H9 (cell line): Measurements from ENCODE around the gene ZNF691. TPM values are rescaled to one million over a fixed set of nuclear protein-coding genes. Genes with fewer than 3 reads are reported as not detected.

Experiments used
- DNase-seq: peaks from one replicate; pipeline ENCODE4 v3.0.0-alpha.2; 2017
- H2AFZ ChIP-seq: one replicate; pipeline ENCODE4 v1.6.1; 2013; ENCODE audit warnings: mild to moderate bottlenecking, low read length, control low read depth, moderate library complexity
- H2AK5ac ChIP-seq: 2 replicates; pipeline ENCODE4 v1.6.1; 2013; ENCODE audit warnings: low read length, control low read depth, mixed read lengths; ENCODE audit not compliant: insufficient read length
- H2BK120ac ChIP-seq: one replicate; pipeline ENCODE4 v1.6.1; 2013; ENCODE audit warnings: low read depth, mild to moderate bottlenecking, low read length, control low read depth, inconsistent platforms; ENCODE audit not compliant: poor library complexity, severe bottlenecking
- H2BK12ac ChIP-seq: 2 replicates; pipeline ENCODE4 v1.6.1; 2013; ENCODE audit warnings: low read length, control low read depth, mixed read lengths, low read depth; ENCODE audit not compliant: insufficient read length
- H2BK15ac ChIP-seq: 2 replicates; pipeline ENCODE4 v1.6.1; 2013; ENCODE audit warnings: low read depth, low read length, control low read depth
- H2BK20ac ChIP-seq: one replicate; pipeline ENCODE4 v1.6.1; 2013; ENCODE audit warnings: low read depth, mild to moderate bottlenecking, low read length, control low read depth, inconsistent platforms; ENCODE audit not compliant: poor library complexity, severe bottlenecking
- H2BK5ac ChIP-seq: 2 replicates; pipeline ENCODE4 v1.6.1; 2013; ENCODE audit warnings: low read length, control low read depth, mixed read lengths; ENCODE audit not compliant: insufficient read length
- H3K14ac ChIP-seq: 2 replicates; pipeline ENCODE4 v1.6.1; 2013; ENCODE audit warnings: low read length, control low read depth; ENCODE audit not compliant: insufficient read depth
- H3K18ac ChIP-seq: 2 replicates; pipeline ENCODE4 v1.6.1; 2013; ENCODE audit warnings: low read depth, mild to moderate bottlenecking, mixed read lengths, low read length, control low read depth; ENCODE audit not compliant: insufficient read length
- H3K23ac ChIP-seq: 2 replicates; pipeline ENCODE4 v1.6.1; 2013; ENCODE audit warnings: low read length, control low read depth, mixed read lengths, low read depth; ENCODE audit not compliant: insufficient read length
- H3K23me2 ChIP-seq: 2 replicates; pipeline ENCODE4 v1.6.1; 2013; ENCODE audit warnings: low read depth, mild to moderate bottlenecking, mixed read lengths, low read length, control low read depth; ENCODE audit not compliant: insufficient read length, poor library complexity, severe bottlenecking
- H3K27ac ChIP-seq: 2 replicates; pipeline ENCODE4 v1.5.1; 2013; ENCODE audit warnings: low read length, control low read depth, mixed read lengths, low read depth; ENCODE audit not compliant: insufficient read length
- H3K27me3 ChIP-seq: 2 replicates; pipeline ENCODE4 v1.6.1; 2013; ENCODE audit warnings: low read length, control low read depth, inconsistent platforms; ENCODE audit not compliant: insufficient read depth
- H3K4ac ChIP-seq: 2 replicates; pipeline ENCODE4 v1.6.1; 2013; ENCODE audit warnings: low read depth, mild to moderate bottlenecking, control low read depth, inconsistent platforms, low read length, moderate library complexity
- H3K4me1 ChIP-seq: 2 replicates; pipeline ENCODE4 v1.6.1; 2013; ENCODE audit warnings: low read length, control low read depth, inconsistent platforms; ENCODE audit not compliant: insufficient read depth
- H3K4me2 ChIP-seq: 2 replicates; pipeline ENCODE4 v1.6.1; 2013; ENCODE audit warnings: low read length, control low read depth, mixed read lengths; ENCODE audit not compliant: insufficient read length, insufficient read depth
- H3K56ac ChIP-seq: 2 replicates; pipeline ENCODE4 v1.6.1; 2013; ENCODE audit warnings: low read depth, mild to moderate bottlenecking, mixed read lengths, low read length, control low read depth; ENCODE audit not compliant: insufficient read length
- H3K79me1 ChIP-seq: 2 replicates; pipeline ENCODE4 v1.6.1; 2013; ENCODE audit warnings: low read depth, mild to moderate bottlenecking, moderate library complexity, low read length, control low read depth, inconsistent platforms; ENCODE audit not compliant: insufficient read depth, poor library complexity, severe bottlenecking
- H3K79me2 ChIP-seq: 2 replicates; pipeline ENCODE4 v1.6.1; 2013; ENCODE audit warnings: low read length, control low read depth, inconsistent platforms; ENCODE audit not compliant: insufficient read depth
- H3K9ac ChIP-seq: 2 replicates; pipeline ENCODE4 v1.6.1; 2013; ENCODE audit warnings: low read length, control low read depth, mixed read lengths; ENCODE audit not compliant: insufficient read length; ENCODE audit errors: extremely low read depth
- H3K9me3 ChIP-seq: one replicate; pipeline ENCODE4 v1.6.1; 2013; ENCODE audit warnings: low read depth, low read length, inconsistent platforms; ENCODE audit not compliant: control insufficient read depth
- H3T11ph ChIP-seq: one replicate; pipeline ENCODE4 v1.6.1; 2013; ENCODE audit warnings: mild to moderate bottlenecking, low read length, control low read depth, inconsistent platforms
- H4K20me1 ChIP-seq: one replicate; pipeline ENCODE4 v1.6.1; 2013; ENCODE audit not compliant: control insufficient read depth, insufficient read length, insufficient read depth
- H4K5ac ChIP-seq: 2 replicates; pipeline ENCODE4 v1.6.1; 2013; ENCODE audit warnings: low read depth, mild to moderate bottlenecking, mixed read lengths, low read length, control low read depth; ENCODE audit not compliant: insufficient read length
- H4K8ac ChIP-seq: replicated peaks from 2 replicates; pipeline ENCODE4 v1.6.1; 2013; ENCODE audit warnings: low read length, control low read depth, mixed read lengths, low read depth; ENCODE audit not compliant: insufficient read length
- H4K91ac ChIP-seq: 2 replicates; pipeline ENCODE4 v1.6.1; 2013; ENCODE audit warnings: low read depth, mild to moderate bottlenecking, moderate library complexity, mixed read lengths, low read length, control low read depth; ENCODE audit not compliant: insufficient read length
- H3K27ac Mint-ChIP-seq, 3 experiments: 2 replicates in 2 of 3; 3 replicates in 1 of 3; pipeline ENCODE4 v1.8.0; 2020 to 2021; ENCODE audit warnings: mixed read lengths in 3 of 3, mild to moderate bottlenecking in 1 of 3, moderate library complexity in 1 of 3
- H3K27me3 Mint-ChIP-seq: 2 replicates; pipeline ENCODE4 v1.8.0; 2021; ENCODE audit warnings: low read depth, mild to moderate bottlenecking, moderate library complexity, mixed read lengths
- H3K36me3 Mint-ChIP-seq, 3 experiments: 2 replicates in 2 of 3; 3 replicates in 1 of 3; pipeline ENCODE4 v1.8.0; 2020 to 2021; ENCODE audit warnings: low read depth in 3 of 3, mixed read lengths in 3 of 3; ENCODE audit not compliant: insufficient read depth in 1 of 3
- H3K4me1 Mint-ChIP-seq, 2 experiments: 2 replicates each; pipeline ENCODE4 v1.8.0; 2020; ENCODE audit warnings: mixed read lengths in 2 of 2
- H3K4me3 Mint-ChIP-seq, 2 experiments: 2 replicates in 1 of 2; 3 replicates in 1 of 2; pipeline ENCODE4 v1.8.0; 2020 to 2021; ENCODE audit warnings: mild to moderate bottlenecking in 2 of 2, mixed read lengths in 2 of 2, moderate library complexity in 1 of 2
- H3K9me3 Mint-ChIP-seq, 2 experiments: 2 replicates in 1 of 2; 3 replicates in 1 of 2; pipeline ENCODE4 v1.8.0; 2020; ENCODE audit warnings: mild to moderate bottlenecking in 2 of 2, mixed read lengths in 2 of 2, moderate library complexity in 1 of 2
- WGBS: extraction: QIAGEN DNeasy Blood & Tissue Kit; methylation state at CpG from one replicate; pipeline ENCODE4 v1.1.7; 2013; ENCODE audit warnings: missing lambda C conversion rate, low lambda C conversion rate, mixed read lengths; ENCODE audit not compliant: insufficient read length; ENCODE audit errors: extremely low coverage; 5-methylcytosine and 5-hydroxymethylcytosine counted together
- total RNA-seq: library from RNA; stranded (reverse); gene quantifications from 2 replicates; pipeline ENCODE4 v1.2.1, GENCODE V29; 2021
- TF ChIP-seq, protein P1 (sequence below): fragments of 200-600 bp; sonication (generic); conservative IDR thresholded peaks from 3 replicates; pipeline ENCODE4 v1.8.0; 2021; ENCODE audit warnings: antibody characterized with exemption, mild to moderate bottlenecking

Gene ZNF691
- total RNA-seq, 1 experiment from 2014 or later: 20.1 TPM

DNA sequence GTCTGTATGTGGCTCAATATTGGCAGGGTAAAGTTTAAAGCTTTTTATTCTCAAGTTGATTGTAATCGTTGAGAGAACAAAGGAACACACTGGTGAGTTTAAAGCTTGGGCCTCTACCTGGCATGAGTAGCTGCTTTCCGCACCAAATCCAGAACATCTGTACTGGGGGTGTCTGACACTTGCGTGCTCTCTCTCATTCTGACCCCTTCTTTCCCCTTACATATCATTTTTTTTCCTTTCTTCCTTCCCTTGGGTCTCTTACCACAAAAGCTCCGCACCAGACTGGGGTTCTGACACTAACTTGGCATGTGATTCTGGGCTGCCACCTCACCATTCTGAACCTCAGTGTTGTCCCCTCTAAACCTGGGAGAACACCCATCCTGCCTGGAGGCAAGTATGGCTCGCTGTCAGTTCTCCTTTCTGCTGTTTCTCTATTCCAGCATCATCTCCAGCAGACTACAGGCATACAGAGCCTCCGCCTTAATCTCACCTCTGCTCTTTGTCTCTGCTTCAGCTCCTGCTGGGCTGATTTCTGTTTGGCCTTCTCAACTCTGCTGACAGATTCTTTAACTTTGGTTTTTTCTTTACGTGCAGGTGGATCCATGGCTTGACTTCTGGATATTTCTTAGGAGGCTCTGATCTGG lies 30.4 kb upstream of the ZNF691 start:
- Histone ChIP-seq H3K9ac (peak overlapping the region; percentile 74), H3K4ac (no peak overlapping the region), H2BK15ac (no peak overlapping the region), H4K91ac (no peak overlapping the region), H4K8ac (no peak overlapping the region), H2AK5ac (no peak overlapping the region), H3K4me2 (peak overlapping the region; percentile 80), H3T11ph (no peak overlapping the region), H3K14ac (no peak overlapping the region), H2AFZ (peak overlapping the region; percentile 56), H2BK5ac (no peak overlapping the region), H4K20me1 (no peaks in the 10 kb centered on the region), H3K79me2 (no peaks in the 10 kb centered on the region), H3K27me3 (no peaks in the 10 kb centered on the region), H2BK20ac (no peak overlapping the region), H3K9me3 (no peaks in the 10 kb centered on the region), H4K5ac (no peak overlapping the region), H2BK12ac (no peak overlapping the region), H3K56ac (no peak overlapping the region), H3K18ac (no peak overlapping the region), H3K79me1 (no peaks in the 10 kb centered on the region), H3K23me2 (peaks cover 9% of the 10 kb centered on the region), H3K27ac (peak overlapping the region; percentile 64), H3K23ac (no peak overlapping the region), H3K4me1 (no peaks in the 10 kb centered on the region), H2BK120ac (no peak overlapping the region)
- WGBS: no CpG with 5 or more reads among the region's 7 CpGs
- peak; percentile 37 for DNase-seq
- H3K27ac Mint-ChIP-seq: peak overlapping the region; percentile 62 to 94 (median 89); a peak in 6 of 7 replicates
- TF ChIP-seq, protein P1, sequence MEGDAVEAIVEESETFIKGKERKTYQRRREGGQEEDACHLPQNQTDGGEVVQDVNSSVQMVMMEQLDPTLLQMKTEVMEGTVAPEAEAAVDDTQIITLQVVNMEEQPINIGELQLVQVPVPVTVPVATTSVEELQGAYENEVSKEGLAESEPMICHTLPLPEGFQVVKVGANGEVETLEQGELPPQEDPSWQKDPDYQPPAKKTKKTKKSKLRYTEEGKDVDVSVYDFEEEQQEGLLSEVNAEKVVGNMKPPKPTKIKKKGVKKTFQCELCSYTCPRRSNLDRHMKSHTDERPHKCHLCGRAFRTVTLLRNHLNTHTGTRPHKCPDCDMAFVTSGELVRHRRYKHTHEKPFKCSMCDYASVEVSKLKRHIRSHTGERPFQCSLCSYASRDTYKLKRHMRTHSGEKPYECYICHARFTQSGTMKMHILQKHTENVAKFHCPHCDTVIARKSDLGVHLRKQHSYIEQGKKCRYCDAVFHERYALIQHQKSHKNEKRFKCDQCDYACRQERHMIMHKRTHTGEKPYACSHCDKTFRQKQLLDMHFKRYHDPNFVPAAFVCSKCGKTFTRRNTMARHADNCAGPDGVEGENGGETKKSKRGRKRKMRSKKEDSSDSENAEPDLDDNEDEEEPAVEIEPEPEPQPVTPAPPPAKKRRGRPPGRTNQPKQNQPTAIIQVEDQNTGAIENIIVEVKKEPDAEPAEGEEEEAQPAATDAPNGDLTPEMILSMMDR: no peak
- H3K4me1 Mint-ChIP-seq: peaks cover 18 to 25% of the 10 kb centered on the region in 2 experiments
- no peaks in the 10 kb centered on the region for H3K9me3 Mint-ChIP-seq
- H3K36me3 Mint-ChIP-seq: peaks cover 0 to 17% (median 9%) of the 10 kb centered on the region in 3 experiments; a peak in 5 of 7 replicates
- H3K4me3 Mint-ChIP-seq: peak overlapping the region; percentile 71 to 84
- no peaks in the 10 kb centered on the region for H3K27me3 Mint-ChIP-seq
